SK-N-DZ (cell line): Measurements from ENCODE around the gene USP3.

Experiments used
- DNase-seq: peaks from one replicate; pipeline ENCODE4 v3.0.0-alpha.2; 2015; ENCODE audit warnings: low spot score

Gene USP3

DNA sequence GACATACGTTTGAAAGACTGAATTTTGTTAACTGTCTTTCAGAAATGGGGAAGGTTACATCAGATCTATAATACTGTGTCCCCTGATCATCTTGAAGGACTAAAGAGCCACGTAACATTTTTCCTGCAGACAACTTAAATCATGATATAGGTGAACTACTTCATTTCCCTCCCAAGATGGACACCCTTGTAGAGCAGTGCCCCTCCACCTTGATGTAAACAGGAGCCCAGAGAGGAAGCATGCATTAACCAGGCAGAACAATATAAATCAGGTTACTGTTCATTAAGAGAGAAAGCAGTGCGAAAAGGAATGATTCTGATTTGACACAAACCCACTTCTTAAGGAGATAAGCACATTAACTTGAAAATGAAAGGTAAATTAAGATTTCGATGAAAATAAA is 36.1 kb downstream of the USP3 start:
- peak; percentile 22 for DNase-seq

DNA sequence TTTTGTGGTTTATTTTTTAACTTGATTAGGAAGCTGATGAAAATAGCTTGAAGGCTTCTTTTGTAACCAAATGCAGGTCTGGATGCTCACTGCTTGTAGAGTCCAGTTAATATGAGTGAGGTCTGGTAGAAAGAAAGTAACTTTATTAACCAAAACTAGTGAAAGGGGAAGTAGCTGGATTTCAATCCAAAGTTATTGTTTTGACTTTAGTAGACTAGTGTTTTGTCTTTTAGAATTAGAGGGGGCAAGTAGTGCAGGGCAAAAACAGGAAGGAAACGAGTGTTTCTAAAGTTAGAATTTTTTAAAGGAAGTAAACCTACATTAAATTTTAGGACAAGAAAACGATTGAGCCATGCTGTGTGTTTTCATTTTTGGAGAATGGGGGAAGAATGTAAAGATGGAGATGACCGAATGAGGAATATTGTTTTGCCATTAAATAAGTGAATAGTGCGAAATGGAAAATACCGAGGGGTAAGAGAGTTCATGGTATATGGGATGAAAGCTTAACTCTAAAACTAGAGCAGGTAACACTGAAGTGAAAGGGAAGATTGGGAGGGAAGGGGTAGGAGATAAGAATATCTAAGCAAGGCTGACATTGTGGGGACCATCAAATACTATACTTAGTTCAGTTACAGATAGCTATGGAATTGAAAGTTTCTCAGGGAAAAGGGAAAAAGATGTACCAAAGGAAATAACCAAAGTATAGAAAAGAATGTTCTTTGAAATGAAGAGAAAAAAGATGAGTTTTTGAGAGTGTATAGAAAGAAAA is 40.0 kb downstream of the USP3 start:
- DNase-seq, result no peak

DNA sequence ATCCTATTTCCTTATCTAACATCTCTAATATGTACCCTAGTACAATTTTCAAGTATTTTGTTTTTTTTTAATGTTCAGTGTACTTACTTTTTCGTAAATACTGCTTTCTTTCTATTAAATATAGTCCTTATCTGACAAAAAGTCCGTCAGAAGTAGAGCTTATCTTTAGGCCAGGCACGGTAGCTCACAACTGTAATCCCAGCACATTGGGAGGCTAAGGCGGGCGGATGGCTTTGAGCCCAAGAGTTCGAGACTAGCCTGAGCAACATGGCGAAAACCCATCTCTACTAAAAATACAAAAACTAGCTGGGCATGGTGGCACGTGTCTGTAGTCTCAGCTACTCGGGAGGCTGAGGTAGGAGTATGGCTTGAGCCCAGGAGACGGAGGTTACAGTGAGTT is 41.1 kb downstream of the USP3 start:
- DNase-seq, result no peak

DNA sequence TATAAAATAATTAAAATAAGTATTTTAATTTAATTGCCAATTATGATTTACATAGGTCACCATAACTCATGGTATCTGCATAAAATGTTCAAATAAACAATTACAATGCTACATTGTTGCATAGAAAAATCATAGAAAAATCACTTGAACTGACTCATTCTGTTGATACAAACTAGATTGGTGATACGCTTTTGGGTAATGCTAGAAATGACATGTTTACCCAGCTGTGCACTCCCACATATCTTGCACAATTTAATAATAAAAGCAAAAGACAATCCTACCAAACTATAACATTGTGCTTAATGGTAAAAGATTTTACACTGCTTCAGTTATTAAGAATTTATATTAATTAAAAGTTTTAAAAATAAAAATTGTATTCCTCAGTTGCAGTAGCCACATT is 47.0 kb downstream of the USP3 start:
- DNase-seq, result no peak

DNA sequence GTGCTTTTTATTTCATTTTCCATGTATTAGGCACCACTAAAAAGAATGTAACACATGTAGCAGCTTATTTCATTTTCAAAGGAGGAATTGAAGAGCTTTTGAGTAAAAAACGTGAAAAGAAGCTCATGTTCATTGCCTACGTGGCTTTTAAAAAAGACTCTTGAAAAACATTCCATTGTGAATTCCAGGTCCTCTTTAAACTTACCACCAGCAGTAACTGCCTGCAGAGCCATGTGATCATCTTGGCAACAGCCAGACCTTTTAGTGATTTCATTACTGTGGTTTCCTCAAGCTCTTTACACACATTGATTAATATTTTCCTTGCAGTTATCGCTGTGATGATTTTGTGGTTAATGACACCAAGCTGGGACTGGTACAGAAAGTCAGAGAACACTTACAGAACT is 49.0 kb downstream of the USP3 start:
- DNase-seq, result no peak

DNA sequence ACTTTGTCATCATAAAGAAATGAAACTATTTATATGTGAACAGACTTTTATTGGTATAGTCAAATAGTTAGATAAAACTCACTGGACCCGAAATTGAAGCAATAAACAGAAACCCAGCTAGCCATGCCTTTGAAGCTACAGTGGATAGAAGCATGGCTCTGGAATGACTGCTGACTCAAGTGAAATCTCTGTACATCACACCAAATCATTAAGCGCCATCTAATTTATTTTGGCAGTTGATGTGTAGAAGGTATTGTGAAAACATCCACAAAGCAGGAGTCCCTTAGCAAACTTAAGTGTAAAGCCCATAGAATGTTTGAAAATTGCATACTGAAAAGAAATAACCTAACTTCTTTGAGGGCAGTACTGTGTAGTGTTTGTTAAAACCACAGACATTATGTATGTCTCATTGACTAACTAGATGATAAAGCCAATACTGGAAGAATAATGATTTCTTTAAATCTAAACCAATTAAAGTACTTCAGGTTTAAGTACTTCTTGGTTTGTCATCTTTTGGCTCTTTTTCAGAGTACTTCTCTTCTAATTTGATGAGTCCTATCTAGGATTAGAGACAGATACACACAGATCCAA is 50.0 kb downstream of the USP3 start:
- no peak for DNase-seq

DNA sequence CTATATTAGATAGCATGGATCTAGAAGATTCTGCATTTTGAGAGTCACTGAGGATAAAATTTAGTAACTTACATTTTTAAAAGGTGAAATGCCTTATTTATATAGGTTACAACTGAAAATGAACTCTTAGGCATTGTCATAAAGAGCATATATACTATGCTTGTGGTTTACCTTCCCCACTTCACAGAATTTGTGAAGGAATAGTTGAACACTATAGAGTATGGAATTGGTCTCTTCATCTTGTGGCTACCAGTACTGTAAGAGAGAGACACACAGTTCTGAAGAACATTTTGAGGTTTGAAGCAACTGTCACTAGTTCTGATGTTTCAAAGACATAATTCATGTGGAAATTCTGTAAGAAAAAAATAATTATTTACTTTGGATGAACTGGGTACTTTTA is 51.1 kb downstream of the USP3 start:
- DNase-seq, result no peak

DNA sequence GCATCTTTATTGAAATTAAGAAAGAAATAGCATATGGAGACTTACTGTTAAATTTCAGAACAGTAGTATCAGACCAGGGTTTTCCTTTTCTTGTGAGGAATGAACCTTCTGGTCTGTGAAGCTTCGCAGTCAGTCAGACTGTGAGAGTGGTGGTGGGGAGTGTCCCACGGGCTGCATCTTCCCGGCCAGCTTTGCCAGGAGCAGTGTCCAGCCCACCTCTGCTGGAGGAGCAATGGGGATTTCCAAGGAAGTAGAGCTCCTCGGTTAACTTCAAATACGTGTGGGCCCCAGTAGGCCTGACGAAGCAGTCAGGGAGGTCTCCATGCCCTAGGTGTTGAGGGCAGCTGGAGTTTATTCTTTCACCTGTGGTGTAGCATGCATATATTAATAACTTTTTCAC is 51.9 kb downstream of the USP3 start:
- DNase-seq, result peak; percentile 8

DNA sequence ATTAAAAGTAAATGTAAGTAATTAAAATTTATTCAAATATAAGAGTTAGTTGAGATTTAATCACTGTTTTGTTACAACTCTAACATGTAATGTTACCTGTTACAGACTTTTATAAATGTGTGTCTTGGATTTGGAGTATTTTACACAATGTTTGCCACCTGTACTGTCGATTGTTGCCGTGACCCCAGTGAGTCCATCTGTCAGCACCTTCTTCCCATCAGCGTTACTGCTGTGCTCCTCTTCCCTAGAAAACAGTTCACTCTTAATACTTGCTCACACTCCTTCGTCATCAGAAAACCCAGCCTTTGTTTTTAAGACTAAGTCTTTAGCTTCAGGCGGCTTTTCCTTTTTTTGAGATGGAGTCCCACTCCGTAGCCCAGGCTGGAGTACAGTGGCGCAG is 52.3 kb downstream of the USP3 start:
- DNase-seq, result no peak

DNA sequence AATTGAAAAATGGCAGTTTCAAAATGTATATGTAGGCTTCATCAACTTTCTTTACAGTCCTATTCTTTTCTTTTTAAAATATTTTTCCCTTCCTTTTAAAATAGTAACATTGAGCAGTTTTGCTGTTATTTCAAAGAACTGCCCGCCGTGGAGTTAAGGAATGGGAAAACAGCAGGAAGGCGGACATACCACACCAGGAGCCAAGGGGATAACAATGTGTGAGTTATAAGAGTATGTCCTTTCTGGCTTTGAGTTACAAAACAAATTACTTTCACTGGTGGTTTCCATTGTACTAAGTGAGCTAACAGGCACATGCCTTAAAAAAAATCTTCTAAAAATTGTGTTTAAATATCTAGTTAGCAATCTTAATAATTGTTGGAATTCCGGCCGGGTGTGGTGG is 55.4 kb downstream of the USP3 start:
- DNase-seq, result no peak

DNA sequence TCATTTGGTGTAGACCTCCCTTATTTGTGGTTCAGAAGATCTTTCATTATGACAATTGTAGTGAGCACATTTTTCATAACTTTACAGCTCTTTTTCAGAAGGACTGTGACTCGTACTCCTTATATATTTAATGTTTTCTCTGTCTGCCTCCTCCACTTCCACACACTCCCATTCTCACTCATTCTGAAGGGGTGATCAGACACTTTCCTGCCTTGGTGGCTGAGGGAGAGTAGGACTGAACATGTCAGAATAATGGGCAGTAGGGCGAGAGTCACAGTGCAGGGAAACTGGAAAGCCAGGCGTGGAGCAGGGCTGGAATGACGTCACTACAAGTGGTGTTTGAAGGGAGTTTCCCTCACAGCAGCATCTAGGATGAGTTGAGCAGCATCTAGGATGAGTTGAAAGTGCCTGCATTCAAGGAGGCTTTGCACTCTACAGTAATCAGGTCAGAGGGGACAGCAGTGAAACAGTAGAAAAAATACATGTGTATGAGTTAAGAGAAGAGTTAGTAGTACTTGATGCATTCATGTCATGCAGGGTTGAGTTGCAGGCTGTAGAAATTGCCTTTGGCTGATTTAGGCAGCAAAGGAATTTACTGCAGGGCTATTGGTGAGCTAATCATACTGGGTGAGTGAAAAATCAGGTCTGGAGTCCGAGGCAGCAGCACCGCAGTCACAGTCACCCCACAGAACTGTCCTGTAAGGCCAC is 56.5 kb downstream of the USP3 start:
- DNase-seq, result no peak

DNA sequence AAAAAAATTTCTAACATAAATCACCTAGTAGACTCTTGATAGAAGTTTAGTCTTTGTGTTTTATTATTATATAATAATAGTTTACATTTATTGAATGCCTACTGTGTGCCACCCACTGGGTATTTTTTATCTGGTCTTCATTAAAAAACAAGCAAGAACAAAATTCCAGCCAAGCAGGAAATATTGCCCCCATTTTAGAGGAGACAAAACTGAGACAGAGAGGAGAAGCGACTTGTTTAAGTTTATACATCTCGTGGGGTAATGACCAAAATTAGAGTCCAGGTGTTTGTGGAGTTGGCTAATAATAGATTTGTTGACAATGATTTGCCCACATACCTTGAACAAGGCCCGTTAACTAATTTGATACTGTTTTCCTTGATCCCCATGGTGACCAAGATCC is 59.7 kb downstream of the USP3 start:
- no peak for DNase-seq

DNA sequence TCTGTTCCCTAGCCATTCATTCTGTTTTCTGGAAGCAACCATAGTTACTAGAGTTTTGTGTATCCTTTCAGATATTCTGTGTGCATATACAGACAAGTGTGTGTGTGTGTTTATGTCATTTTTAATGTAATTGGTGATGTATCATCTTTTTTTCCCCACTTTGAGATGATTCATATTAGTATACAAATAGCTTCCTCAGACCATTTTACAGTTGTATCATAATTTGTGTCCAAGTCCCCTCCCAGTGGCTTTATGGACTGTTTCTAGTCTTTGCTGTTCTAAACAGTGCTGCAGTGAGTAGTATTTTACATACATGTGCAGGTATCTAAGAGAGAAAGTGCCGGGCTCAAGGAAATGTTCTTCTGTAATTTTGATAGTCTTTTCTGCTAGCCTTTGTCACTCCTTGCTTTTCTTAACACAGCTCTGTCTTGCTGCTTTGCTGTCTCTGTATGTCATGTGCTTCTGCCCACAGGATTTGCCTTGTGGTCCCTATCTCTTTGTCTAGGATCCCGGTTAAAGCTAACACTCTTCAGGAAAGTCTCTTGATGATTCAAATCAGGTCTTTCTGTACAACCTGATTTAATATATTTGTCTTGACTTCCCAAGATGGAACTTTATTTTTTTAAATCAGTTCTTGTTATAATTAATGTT is 61.3 kb downstream of the USP3 start:
- no peak for DNase-seq

DNA sequence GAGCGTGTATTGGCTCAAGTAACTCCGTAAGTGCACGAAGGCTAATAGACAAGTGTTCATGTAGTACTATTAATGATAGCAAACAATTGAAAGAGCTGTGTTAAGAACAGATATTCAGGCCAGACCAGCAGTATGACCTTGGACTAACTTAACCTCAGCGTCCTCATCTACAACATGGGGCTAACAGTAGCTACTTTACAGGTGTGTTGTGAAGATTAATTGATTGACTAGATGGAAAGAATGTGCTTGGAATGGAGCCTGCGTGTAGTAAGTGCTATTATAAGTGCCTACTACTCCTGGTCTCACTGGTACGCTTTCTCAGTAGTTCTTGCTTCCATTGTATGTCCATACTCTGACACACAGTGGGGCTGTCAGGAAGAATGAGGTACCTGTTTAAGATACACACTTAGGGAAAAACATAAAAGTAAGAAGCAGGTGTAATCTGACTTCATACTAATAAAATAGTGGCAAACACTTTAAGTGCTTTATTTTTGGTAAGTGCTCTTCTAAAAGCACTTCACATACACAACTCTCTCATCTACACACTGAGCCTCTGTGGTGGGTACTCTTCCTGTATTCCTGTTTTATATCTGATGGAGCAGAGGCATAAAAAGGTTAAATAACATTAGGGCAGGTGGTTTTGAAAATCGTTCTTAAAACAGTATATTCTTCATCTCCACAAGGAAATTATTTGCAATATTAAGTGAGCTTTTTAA is 68.5 kb downstream of the USP3 start:
- no peak for DNase-seq

DNA sequence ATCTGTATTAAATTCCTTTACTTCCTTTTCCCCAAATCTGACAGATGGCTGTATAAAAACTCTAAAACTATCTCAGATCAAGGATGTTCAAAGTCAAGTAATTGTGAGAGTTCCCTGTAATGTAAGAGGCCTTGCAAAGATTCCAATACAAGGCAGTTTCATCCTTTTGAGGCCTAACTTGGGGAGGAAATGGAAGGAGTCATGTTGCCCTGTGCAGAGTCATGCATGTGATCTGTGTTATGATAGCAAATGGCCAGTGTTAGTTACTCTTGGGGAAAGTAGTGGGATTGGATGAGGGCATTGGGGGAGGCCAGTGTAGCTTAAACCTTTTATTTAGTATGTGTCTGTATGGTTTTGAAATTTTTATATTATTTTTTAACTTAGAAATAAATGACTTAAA is 69.1 kb downstream of the USP3 start:
- no peak for DNase-seq

DNA sequence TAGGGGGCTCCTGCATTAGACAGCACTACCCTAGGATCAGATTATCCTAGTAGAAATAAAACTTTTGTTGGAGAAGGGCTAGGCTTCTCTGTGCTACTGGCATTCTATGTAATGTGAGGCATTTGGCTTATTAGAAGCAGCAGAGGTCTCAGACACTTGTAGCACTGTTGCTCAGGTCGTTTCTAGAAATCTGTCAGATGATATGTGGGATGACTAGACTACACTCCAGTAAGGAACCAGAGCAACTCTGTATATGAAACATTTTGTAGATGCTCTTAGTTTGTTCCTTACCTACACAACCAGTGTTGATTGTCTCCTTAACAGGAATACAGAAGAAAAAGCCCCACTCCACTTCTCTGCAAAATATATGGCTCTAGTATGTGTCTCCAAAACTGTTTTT is 70.9 kb downstream of the USP3 start:
- no peak for DNase-seq

DNA sequence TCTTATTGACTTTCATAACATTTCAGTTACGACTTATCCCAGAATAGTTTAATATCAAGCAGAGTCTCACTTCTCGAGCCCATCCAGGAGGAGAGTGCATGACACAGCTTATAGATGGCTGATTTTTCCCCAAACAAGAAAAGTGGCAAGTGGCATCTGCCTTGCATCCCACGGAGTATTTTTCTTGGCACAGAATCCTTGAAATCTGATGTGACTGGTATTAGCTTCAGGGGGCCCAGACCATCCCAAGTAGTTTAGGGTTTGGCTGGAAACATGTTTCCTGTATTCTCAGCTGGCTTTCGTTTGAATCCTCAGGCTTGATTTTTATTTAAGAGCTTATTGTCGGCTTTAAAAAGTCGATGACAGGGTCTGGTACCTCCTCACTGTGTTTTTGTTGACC is 72.0 kb downstream of the USP3 start:
- DNase-seq, result no peak

DNA sequence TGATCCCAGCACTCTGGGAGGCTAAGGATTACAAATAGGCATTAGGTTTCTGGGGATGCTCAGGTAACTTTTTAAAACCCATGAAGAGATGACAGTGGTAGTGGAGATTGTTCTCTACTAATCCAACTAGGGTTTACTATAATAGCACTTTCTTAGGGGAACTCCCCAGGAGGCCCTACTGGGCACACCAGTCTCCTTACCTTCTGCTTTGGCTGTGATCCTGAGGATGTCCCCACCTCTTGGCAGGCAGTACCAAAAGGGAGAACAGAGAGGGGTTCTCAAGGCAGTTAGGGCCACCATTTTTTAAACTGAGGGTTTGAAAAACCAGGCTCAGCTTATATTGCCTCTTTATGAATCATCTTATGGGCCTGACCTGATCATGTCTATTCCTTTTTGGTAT is 77.8 kb downstream of the USP3 start:
- DNase-seq, result no peak

DNA sequence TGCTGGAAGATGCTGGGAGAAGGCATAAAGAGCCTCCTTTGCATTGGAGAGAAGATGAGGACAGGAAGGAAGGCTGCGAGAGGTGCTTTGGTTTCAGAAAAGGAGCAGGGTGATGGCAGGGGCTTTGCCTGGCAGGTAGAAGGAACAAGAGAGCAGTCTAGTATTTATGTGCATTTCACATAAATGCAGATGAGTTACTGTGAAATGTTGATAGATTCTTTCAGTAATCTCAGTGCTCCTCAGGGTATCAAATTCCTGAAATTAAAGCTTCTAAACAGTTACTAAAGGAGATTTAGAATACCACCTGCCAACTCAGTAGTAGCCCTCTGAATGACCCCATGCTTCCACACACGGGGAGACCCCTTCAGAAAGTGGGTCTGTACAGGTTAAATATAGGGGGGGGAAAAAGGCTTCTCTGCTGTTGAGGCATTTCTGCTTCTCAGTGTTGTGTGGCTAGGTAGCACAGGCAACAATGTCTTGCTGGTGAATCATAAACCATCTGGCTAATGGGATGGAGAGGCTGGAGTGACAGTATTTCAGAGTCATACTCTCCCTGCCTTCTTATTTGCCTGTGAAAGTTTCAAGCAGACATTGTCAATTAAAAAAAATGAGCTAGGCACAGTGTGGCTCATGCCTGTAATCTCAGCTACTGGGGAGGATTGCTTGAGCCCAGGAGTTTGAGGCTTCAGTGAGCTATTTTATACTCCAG is 78.5 kb downstream of the USP3 start:
- no peak for DNase-seq

DNA sequence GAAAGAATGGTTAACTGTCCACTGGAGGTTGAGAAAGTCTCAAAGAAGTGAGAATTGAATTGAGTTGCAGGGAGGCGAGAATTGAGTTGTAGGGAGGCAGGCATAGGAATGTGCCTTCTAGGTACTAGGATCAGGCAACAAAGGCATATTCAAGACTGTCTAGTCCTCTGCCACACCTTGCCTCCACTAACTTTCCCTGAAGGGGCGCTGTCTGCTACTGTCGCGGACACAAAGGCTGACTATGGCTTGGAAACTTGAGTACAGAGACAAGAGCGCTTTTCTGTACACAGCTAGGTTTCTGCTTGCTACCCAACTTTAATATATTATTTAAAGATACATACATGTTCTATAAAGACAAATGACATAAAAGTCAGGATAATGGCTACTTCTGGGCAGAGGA is 82.4 kb downstream of the USP3 start:
- no peak for DNase-seq

DNA sequence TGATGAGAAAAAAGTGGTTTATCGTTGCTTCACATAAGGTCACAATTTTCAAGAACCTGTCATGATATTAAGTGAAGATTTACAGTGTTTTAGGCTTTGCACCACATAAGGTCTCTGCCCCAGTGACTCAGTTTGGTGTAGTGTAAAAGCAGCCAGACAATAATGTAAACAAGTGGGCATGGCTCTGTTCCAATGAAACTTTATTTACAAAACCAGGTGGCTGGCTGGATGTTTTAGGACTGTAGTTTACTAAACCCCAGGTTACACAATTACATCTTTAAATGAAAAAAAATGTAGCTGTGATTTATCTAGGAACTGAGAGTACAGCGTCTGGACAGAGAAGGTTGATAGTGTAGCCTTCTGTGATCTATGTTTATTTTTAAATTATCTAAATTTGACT is 83.1 kb downstream of the USP3 start:
- DNase-seq, result no peak
